Activated T-cell treated with anti-CD3 and anti-CD28 coated beads, Interleukin-2, amount 50 U/mL, for 1 hour (primary cell): ENCODE data around the gene SFXN3.

ENCODE experiments used
- DNase-seq: peaks from one replicate; pipeline ENCODE4 v3.0.0-alpha.2; 2020

The SFXN3 gene

GRCh38 chr10:101080933-101081931 lies 50.2 kb downstream of the SFXN3 start:
- DNase-seq: no peak

GRCh38 chr10:101085846-101086245 lies 54.8 kb downstream of the SFXN3 start:
- no peak for DNase-seq

GRCh38 chr10:101087376-101087775 lies 56.3 kb downstream of the SFXN3 start:
- DNase-seq: no peak

- no peak for DNase-seq
These were observed 56.9 kb downstream of the SFXN3 start for GRCh38 chr10:101087965-101088364.

GRCh38 chr10:101089520-101090299 lies 58.7 kb downstream of the SFXN3 start:
- DNase-seq: no peak

- DNase-seq: no peak
These were observed 59.6 kb downstream of the SFXN3 start for GRCh38 chr10:101090597-101090996.
